Activated B cell treated with CpG ODN at 0.5 μM for 24 hours (primary cell): ENCODE measurements around the gene MGMT. TPM values are rescaled to one million over a fixed set of nuclear protein-coding genes. Genes with fewer than 3 reads are reported as not detected.

Source experiments
- ATAC-seq: fragments of 200-7000 bp; cut with Tn5 transposase; one replicate; pipeline ENCODE4 v1.10.0; 2021; ENCODE audit warnings: low read depth, mild to moderate bottlenecking, moderate library complexity
- CTCF ChIA-PET: fragments of 350-600 bp; sonication (Branson Sonifier 250); formaldehyde crosslinking; loops from one replicate; lab custom pipeline; 2021; ENCODE audit warnings: antibody characterized with exemption; lab: Charles Lee
- POLR2A ChIA-PET: fragments of 350-600 bp; sonication (Branson Sonifier 250); formaldehyde crosslinking; loops from one replicate; lab custom pipeline; 2021; ENCODE audit warnings: antibody characterized with exemption; lab: Charles Lee
- DNase-seq: peaks from one replicate; pipeline ENCODE4 v3.0.0; 2022
- H3K27ac Mint-ChIP-seq: one replicate; pipeline ENCODE4 v1.8.0; 2020; ENCODE audit warnings: mixed read lengths
- H3K27me3 Mint-ChIP-seq: one replicate; pipeline ENCODE4 v1.8.0; 2021; ENCODE audit warnings: mixed read lengths
- H3K36me3 Mint-ChIP-seq: one replicate; pipeline ENCODE4 v1.8.0; 2021; ENCODE audit warnings: low read depth, mixed read lengths
- H3K4me1 Mint-ChIP-seq: one replicate; pipeline ENCODE4 v1.8.0; 2021; ENCODE audit warnings: mixed read lengths
- H3K4me3 Mint-ChIP-seq: one replicate; pipeline ENCODE4 v1.8.0; 2020; ENCODE audit warnings: mild to moderate bottlenecking, mixed read lengths
- H3K9me3 Mint-ChIP-seq: one replicate; pipeline ENCODE4 v1.8.0; 2020; ENCODE audit warnings: mixed read lengths
- intact Hi-C: fragments of 100-400 bp; cut with micrococcal nuclease; formaldehyde crosslinking; loops from one replicate; pipeline ENCODE4 v1.15.1; 2024
- total RNA-seq: library from RNA; stranded (reverse); gene quantifications from 2 replicates; pipeline ENCODE4 v1.2.3, GENCODE V29; 2022
- TF ChIP-seq, protein P1 (sequence below): fragments of 200-600 bp; IDR thresholded peaks from one replicate; pipeline ENCODE4 v1.8.0; 2022; ENCODE audit warnings: antibody characterized with exemption, mild to moderate bottlenecking

MGMT gene
- total RNA-seq, 1 donor from 2014 or later: 25.8 TPM

DNA sequence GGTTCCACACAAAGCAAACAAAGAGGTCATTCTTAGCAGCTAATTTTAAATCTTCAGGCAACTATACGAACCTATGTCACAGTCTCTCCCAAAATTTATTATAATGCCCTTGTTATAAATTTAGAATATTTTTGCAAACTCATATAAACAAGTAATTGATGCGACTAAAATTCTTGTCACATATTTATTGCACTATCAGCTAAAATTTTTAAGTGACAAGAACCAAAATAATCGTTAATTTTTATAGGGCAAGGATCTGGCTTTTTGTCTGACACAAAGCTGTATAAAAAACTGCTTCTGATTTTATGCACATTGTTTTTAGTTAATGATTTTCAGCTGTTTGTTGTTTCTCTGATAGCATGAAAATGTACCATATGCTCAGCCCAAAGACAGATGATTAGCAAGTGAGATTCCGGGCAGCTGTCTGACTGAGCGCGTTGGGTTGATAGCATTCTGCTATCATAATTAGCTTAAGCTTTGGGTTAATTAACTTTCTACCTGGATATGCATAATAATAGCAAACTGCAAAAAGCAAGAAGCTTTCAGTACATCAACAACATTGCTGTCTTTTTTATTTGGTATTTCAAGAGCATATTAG, 136.0 kb downstream of the MGMT start:
- ATAC-seq: no peak
- intact Hi-C loops: no loop called here
- DNase-seq: no peak
- Mint-ChIP-seq H3K4me1 (peaks cover 44% of the 10 kb centered on the region), H3K9me3 (no peaks in the 10 kb centered on the region), H3K27ac (no peak overlapping the region), H3K4me3 (no peak overlapping the region), H3K27me3 (no peaks in the 10 kb centered on the region), H3K36me3 (peaks cover 4% of the 10 kb centered on the region)
- TF ChIP-seq, protein P1, sequence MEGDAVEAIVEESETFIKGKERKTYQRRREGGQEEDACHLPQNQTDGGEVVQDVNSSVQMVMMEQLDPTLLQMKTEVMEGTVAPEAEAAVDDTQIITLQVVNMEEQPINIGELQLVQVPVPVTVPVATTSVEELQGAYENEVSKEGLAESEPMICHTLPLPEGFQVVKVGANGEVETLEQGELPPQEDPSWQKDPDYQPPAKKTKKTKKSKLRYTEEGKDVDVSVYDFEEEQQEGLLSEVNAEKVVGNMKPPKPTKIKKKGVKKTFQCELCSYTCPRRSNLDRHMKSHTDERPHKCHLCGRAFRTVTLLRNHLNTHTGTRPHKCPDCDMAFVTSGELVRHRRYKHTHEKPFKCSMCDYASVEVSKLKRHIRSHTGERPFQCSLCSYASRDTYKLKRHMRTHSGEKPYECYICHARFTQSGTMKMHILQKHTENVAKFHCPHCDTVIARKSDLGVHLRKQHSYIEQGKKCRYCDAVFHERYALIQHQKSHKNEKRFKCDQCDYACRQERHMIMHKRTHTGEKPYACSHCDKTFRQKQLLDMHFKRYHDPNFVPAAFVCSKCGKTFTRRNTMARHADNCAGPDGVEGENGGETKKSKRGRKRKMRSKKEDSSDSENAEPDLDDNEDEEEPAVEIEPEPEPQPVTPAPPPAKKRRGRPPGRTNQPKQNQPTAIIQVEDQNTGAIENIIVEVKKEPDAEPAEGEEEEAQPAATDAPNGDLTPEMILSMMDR: no peak
- POLR2A ChIA-PET: no interaction called here
- CTCF ChIA-PET: no interaction called here

DNA sequence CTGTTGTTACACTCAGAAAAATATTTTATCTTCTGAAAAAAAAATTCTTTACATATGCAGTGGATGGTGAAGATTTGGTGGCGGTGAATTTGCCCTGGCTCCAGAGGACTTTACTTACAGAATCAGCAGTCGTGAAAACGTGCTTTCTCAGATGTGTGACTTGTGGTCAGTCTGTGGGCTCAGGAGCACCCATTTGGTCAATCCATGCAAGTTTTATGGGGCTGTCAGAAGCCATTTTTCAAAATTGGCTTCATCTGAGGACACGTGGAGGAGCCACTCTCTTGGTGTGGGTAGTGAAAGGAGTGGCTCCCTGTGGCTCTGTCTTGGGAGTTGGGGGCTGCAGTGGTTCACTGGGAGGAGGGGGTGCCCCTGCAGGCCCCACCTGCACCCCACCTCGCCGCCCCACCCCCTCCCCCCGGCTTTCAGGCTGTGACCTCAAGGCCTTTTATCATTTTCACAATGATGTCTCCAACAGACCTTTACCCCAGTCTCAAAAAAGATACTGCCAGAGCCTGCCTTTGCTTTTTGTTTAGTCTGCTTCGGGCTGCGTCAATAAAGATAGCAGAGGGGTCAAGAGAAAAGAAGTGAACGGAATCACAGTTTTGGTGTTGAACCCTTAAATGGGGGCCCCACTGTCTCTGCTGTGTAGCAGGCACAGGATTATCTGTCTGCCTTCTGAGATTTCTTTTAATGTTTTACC, 137.4 kb downstream of the MGMT start:
- Mint-ChIP-seq H3K9me3 (no peaks in the 10 kb centered on the region), H3K4me1 (peaks cover 44% of the 10 kb centered on the region), H3K27me3 (no peaks in the 10 kb centered on the region), H3K36me3 (peaks cover 4% of the 10 kb centered on the region), H3K4me3 (no peak overlapping the region), H3K27ac (peak overlapping the region; percentile 59)
- DNase-seq (no peak), ATAC-seq (no peak)
- intact Hi-C loops: no loop called here
- TF ChIP-seq, protein P1: no peak
- CTCF ChIA-PET: no interaction called here
- POLR2A ChIA-PET: no interaction called here

DNA sequence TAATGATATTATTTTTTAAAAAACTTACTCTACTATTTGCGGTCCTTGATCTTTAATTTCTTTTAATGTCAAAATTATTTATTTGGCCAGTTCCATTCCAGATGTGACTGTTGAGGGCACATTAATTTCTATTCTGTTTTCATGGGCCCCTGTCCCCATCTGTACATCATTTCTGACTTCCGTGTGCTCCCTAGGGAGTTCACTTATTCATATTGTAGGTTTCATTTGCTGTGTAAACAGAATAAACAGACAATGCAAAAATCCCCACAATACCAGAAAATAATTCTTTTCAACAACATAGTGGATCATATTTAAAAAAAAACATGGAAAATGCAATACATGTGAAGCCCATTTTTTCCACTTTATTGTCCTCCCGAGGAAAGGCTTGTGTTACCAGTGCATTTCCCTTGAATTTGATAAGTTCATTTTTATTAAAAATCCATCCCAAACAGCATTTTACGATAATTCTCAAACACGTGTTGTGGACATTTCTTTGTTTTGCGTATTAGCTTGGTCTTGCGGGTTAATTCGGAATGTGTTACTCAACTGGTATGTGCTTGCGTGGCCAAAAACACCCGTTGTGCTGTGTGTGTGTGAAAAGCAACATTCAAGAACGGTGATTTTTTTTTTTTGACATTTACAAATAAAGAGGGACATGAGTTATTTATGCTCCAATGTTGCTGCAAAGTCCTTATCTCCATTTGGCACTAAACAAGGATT, 138.4 kb downstream of the MGMT start:
- peaks cover 8% of the 10 kb centered on the region for H3K36me3 Mint-ChIP-seq
- peak overlapping the region; percentile 85 for H3K27ac Mint-ChIP-seq
- DNase-seq (no peak), ATAC-seq (peak; percentile 47)
- H3K4me3 Mint-ChIP-seq: peak overlapping the region; percentile 81
- ChIA-PET POLR2A (no interaction called here), CTCF (no interaction called here)
- intact Hi-C loops: no loop called here
- H3K27me3 Mint-ChIP-seq: no peaks in the 10 kb centered on the region
- TF ChIP-seq, protein P1: no peak
- no peaks in the 10 kb centered on the region for H3K9me3 Mint-ChIP-seq
- H3K4me1 Mint-ChIP-seq: peaks cover 47% of the 10 kb centered on the region

DNA sequence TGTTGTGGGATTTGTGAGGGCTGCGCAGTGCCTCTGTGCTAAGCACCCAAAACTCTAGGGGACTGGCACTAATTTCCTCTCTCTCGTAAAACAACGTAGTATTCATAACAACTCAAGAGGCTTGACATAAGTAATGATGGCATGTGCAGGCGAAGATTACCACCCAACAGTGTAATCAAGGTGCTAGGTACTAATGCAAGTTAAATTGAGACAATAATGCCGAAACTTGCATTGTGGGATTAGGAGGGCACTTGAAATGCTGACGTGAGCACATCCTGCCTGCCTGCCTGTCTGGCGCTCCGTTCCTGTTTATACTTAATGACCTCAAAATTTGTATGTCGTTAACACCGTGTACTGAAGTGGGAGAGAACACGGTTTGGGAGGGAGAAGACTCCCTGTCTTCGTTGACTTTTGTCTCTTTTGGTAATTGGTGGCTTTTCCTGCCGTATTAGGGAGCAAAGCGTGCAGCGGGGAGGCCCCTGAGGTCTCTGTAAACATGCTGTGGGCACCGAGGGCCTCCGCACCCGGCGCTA, 139.0 kb downstream of the MGMT start:
- Mint-ChIP-seq H3K4me1 (peaks cover 47% of the 10 kb centered on the region), H3K4me3 (peak overlapping the region; percentile 81), H3K36me3 (peaks cover 8% of the 10 kb centered on the region), H3K27ac (peak overlapping the region; percentile 85), H3K27me3 (no peaks in the 10 kb centered on the region), H3K9me3 (no peaks in the 10 kb centered on the region)
- POLR2A ChIA-PET: interaction anchor here (0.8 kb wide), 1 partner anchor 139 kb away, joined by 3 read pairs; the partner anchor contains the start of gene MGMT
- ATAC-seq: peak; percentile 74
- no peak for DNase-seq
- CTCF ChIA-PET: no interaction called here
- intact Hi-C loops: loop anchor here (1.0 to 2.0 kb wide), 2 partner anchors 54 to 139 kb away; partner anchors contain the start of gene MGMT
- TF ChIP-seq, protein P1: no peak
